Body of pancreas (tissue), 4 donors: ENCODE data around the gene RNF133. TPM values are rescaled to one million over a fixed set of nuclear protein-coding genes. Genes with fewer than 3 reads are reported as not detected.

Experiments used
- ATAC-seq: fragments of 150-250 bp; one replicate; pipeline ENCODE4 v1.9.1; 2016
- DNase-seq, 4 donors: peaks; one replicate each; pipeline ENCODE4 v3.0.0-alpha.2; 2019
- H3K27ac ChIP-seq, 4 donors: fragments of 200-600 bp; sonication (generic); 1 replicate in 3 of 4; 2 replicates in 1 of 4; pipeline versions ENCODE4 v1.5.1 to v1.6.1; 2016 to 2019; ENCODE audit warnings: mild to moderate bottlenecking in 1 of 4, mixed read lengths in 1 of 4, moderate library complexity in 1 of 4
- H3K27me3 ChIP-seq, 2 donors: fragments of 200-600 bp; sonication (generic); one replicate each; pipeline ENCODE4 v1.6.0; 2016; ENCODE audit warnings: mild to moderate bottlenecking in 1 of 2
- H3K36me3 ChIP-seq, 2 donors: fragments of 200-600 bp; sonication (generic); replicated peaks in 1 of 2; 2 replicates each; pipeline ENCODE4 v1.5.1; 2016; ENCODE audit warnings: low read depth in 2 of 2; ENCODE audit not compliant: insufficient read depth in 1 of 2
- H3K4me1 ChIP-seq: fragments of 200-600 bp; sonication (generic); one replicate; pipeline ENCODE4 v1.6.0; 2016
- H3K4me3 ChIP-seq, 2 donors: fragments of 200-600 bp; sonication (generic); 1 replicate in 1 of 2; 2 replicates in 1 of 2; pipeline ENCODE4 v1.5.1; 2016 to 2019
- H3K9me3 ChIP-seq, 3 donors: fragments of 200-600 bp; sonication (generic); 1 replicate in 2 of 3; 2 replicates in 1 of 3; pipeline ENCODE4 v1.5.1; 2016
- POLR2A ChIP-seq, 3 donors: fragments of 450-650 bp; IDR thresholded peaks; one replicate each; pipeline ENCODE4 v1.6.1; 2016; ENCODE audit warnings: antibody characterized with exemption in 3 of 3, mild to moderate bottlenecking in 2 of 3
- WGBS, 2 donors: methylation state at CpG; one replicate each; pipeline ENCODE4 v1.1.5; 2017; 5-methylcytosine and 5-hydroxymethylcytosine counted together
- intact Hi-C: fragments of 100-400 bp; cut with DNase I; formaldehyde crosslinking; loops from one replicate; pipeline ENCODE4 v1.15.1; 2023
- total RNA-seq, 2 donors: library from RNA; depleted of rRNA; stranded (reverse); fragments of >200 nt; gene quantifications; one replicate each; pipeline ENCODE4 v1.1.0, GENCODE V29; 2016
- TF ChIP-seq, protein P1 (sequence below), 7 experiments: fragments of 450-650 bp in 4 of 7; fragments of 200-600 bp in 3 of 7; sonication (generic) in 3 of 7; IDR thresholded peaks; one replicate each; pipeline ENCODE4 v1.5.1; 2016 to 2019; ENCODE audit warnings: antibody characterized with exemption in 7 of 7

Gene RNF133
- total RNA-seq, 2 donors from 2014 or later: 2.6 to 17.1 TPM

DNA sequence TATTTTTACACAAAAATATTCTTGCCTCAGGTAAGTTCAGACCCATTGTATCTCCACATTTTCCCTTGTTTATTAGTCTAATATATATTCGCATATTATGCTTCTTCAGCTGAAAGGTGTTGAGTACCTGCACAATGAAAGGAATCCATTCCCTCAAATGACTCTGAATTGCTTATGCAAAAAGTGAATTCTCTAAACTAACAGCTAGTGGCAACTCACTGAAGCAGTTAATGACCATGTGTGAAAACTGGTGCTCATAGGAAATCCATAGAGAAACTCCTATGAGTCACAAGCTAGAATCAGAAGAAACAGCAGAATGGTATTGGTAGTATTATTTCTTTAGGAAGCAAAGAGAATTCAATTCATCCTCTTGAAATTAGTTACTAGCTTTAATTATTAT is 37.3 kb upstream of the RNF133 start:
- no peak for TF ChIP-seq POLR2A (IDR thresholded peaks at IDR 0.05)
- TF ChIP-seq, protein P1, sequence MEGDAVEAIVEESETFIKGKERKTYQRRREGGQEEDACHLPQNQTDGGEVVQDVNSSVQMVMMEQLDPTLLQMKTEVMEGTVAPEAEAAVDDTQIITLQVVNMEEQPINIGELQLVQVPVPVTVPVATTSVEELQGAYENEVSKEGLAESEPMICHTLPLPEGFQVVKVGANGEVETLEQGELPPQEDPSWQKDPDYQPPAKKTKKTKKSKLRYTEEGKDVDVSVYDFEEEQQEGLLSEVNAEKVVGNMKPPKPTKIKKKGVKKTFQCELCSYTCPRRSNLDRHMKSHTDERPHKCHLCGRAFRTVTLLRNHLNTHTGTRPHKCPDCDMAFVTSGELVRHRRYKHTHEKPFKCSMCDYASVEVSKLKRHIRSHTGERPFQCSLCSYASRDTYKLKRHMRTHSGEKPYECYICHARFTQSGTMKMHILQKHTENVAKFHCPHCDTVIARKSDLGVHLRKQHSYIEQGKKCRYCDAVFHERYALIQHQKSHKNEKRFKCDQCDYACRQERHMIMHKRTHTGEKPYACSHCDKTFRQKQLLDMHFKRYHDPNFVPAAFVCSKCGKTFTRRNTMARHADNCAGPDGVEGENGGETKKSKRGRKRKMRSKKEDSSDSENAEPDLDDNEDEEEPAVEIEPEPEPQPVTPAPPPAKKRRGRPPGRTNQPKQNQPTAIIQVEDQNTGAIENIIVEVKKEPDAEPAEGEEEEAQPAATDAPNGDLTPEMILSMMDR (IDR thresholded peaks at IDR 0.05): no peak
- 97 to 100% methylated on average over 1 of the region's 1 CpG for WGBS, 2 donors
- no peaks in the 10 kb centered on the region for H3K4me1 ChIP-seq
- H3K9me3 ChIP-seq: no peaks in the 10 kb centered on the region
- H3K4me3 ChIP-seq: no peak overlapping the region
- H3K27me3 ChIP-seq: no peaks in the 10 kb centered on the region
- no peaks in the 10 kb centered on the region for H3K36me3 ChIP-seq
- intact Hi-C loops: no loop called here
- no peak for ATAC-seq
- H3K27ac ChIP-seq: no peak overlapping the region
- DNase-seq: no peak

DNA sequence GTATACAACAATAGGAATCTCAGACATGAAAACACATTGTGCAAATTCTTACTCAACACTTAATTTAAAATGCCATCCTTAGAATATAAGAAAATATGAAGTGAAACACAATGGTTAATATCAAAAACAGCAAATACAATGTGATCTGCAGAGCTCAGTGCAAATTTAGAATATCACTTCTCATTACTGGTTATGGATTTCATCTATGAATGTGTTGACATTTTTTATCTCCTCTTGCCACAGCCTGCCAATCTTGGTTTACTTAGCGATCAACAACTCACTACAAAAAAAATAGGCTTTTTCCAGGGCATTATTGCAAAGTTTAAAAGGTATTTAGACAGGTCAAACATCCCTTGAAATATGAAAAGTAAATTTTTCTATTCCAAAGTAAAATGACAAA is 28.8 kb upstream of the RNF133 start:
- Histone ChIP-seq H3K4me3 (no peak overlapping the region), H3K27ac (no peak overlapping the region), H3K36me3 (no peaks in the 10 kb centered on the region), H3K4me1 (peaks cover 21% of the 10 kb centered on the region), H3K9me3 (no peaks in the 10 kb centered on the region), H3K27me3 (no peaks in the 10 kb centered on the region)
- no peak for ATAC-seq
- WGBS, 2 donors: 26 to 50% methylated on average over 1 of the region's 1 CpG
- intact Hi-C loops: no loop called here
- no peak for DNase-seq
- TF ChIP-seq POLR2A (IDR thresholded peaks at IDR 0.05): no peak
- TF ChIP-seq, protein P1 (IDR thresholded peaks at IDR 0.05): no peak

DNA sequence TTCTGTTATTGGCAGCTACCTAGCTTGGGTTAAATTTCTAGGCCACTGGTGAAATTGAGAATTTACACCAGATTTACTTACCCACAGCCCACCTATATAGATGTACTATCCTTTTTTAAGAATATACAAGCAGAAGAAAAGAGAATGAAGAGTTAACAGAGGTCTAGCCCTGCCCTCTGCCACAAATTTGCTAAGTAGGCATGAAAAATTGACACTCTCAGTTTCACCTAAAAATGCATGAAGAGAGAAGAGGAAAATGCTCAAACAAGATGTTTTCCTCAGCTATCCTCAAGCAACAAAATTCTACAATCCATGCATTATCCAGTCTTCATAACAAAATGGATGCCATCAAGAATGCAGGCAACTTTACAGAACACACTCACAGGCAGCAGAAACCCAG is 28.4 kb upstream of the RNF133 start:
- H3K27me3 ChIP-seq: no peaks in the 10 kb centered on the region
- H3K4me3 ChIP-seq: no peak overlapping the region
- no peaks in the 10 kb centered on the region for H3K36me3 ChIP-seq
- no peak for ATAC-seq
- H3K9me3 ChIP-seq: no peaks in the 10 kb centered on the region
- peaks cover 21% of the 10 kb centered on the region for H3K4me1 ChIP-seq
- intact Hi-C loops: no loop called here
- DNase-seq: no peak
- no peak overlapping the region for H3K27ac ChIP-seq
- TF ChIP-seq, protein P1 (IDR thresholded peaks at IDR 0.05): no peak
- TF ChIP-seq POLR2A (IDR thresholded peaks at IDR 0.05): no peak

DNA sequence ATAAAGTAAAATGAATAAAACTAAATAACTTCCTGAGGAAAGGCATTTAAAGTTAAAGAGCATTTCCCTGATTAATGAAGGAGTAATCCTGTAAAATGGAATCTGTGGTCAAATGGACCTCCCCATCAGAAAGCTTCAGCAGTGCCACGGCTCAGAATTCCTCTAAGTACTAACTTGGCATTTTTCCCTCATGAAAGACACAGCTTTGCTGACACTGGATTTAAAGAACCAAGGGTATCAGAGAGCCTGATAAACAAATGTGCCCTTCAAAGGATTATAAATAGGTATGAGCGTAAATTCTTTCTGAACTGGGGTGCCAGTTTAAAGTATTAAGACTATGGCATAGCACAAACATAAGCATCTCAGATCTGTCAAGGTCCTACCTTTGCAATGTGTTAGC is 28.0 kb upstream of the RNF133 start:
- H3K27me3 ChIP-seq: no peaks in the 10 kb centered on the region
- intact Hi-C loops: no loop called here
- DNase-seq (no peak), ATAC-seq (no peak)
- TF ChIP-seq, protein P1 (IDR thresholded peaks at IDR 0.05): no peak
- TF ChIP-seq POLR2A (IDR thresholded peaks at IDR 0.05): no peak
- H3K36me3 ChIP-seq: no peaks in the 10 kb centered on the region
- 26 to 39% methylated on average over 2 of the region's 2 CpGs for WGBS, 2 donors
- peaks cover 21% of the 10 kb centered on the region for H3K4me1 ChIP-seq
- H3K27ac ChIP-seq: no peak overlapping the region
- no peaks in the 10 kb centered on the region for H3K9me3 ChIP-seq
- H3K4me3 ChIP-seq: no peak overlapping the region

DNA sequence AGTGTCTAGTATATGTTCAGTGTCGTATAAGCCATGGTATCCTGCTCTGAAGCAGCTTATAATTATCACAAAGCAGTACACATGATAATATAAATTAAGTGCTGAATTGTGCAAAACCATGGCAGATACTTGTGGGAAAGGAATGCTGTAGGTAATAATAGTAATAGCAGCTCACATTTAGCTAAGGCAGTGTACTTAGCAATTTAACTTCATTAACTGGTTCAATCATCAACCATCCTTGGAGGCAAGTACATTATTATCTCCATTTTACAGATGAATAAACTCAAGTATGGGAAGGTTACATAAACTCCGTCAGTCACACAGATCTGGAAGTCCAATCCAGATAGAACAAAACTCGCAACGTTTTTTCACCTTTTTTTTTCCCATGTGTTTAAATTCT is 25.4 kb upstream of the RNF133 start:
- ATAC-seq (no peak), DNase-seq (no peak)
- no peaks in the 10 kb centered on the region for H3K9me3 ChIP-seq
- no peaks in the 10 kb centered on the region for H3K36me3 ChIP-seq
- intact Hi-C loops: no loop called here
- H3K4me3 ChIP-seq: no peak overlapping the region
- no peak overlapping the region for H3K27ac ChIP-seq
- peaks cover 21% of the 10 kb centered on the region for H3K4me1 ChIP-seq
- no peaks in the 10 kb centered on the region for H3K27me3 ChIP-seq
- TF ChIP-seq POLR2A (IDR thresholded peaks at IDR 0.05): no peak
- TF ChIP-seq, protein P1 (IDR thresholded peaks at IDR 0.05): no peak
- 45 to 50% methylated on average over 4 of the region's 4 CpGs for WGBS, 2 donors
